H1 (cell line): ENCODE results near the gene SLC13A4. TPM values are rescaled to one million over a fixed set of nuclear protein-coding genes. Genes with fewer than 3 reads are reported as not detected.

Experiments used
- CTCF ChIA-PET: fragments of 300-600 bp; sonication (Branson Sonifier 250); formaldehyde crosslinking; loops from one replicate; lab custom pipeline; 2021; ENCODE audit not compliant: partially characterized antibody; lab: Charles Lee
- POLR2A ChIA-PET: fragments of 300-600 bp; sonication (Branson Sonifier 250); formaldehyde crosslinking; loops from one replicate; lab custom pipeline; 2021; ENCODE audit warnings: inconsistent platforms; ENCODE audit not compliant: partially characterized antibody; lab: Charles Lee
- DNase-seq, 2 experiments: peaks; one replicate each; pipeline versions ENCODE4 v3.0.0 to v3.0.0-alpha.2; 2010 to 2022; ENCODE audit warnings: low spot score in 2 of 2, low read depth in 1 of 2, mixed read lengths in 1 of 2
- FAIRE-seq: peaks from 2 replicates; lab custom pipeline; 2011; peaks lifted over from hg19 to GRCh38; lab: Jason Lieb, UNC
- H2AFZ ChIP-seq: 2 replicates; pipeline ENCODE4 v1.8.1; 2012; ENCODE audit warnings: low read length, inconsistent platforms
- H2AK5ac ChIP-seq: 2 replicates; pipeline ENCODE4 v1.6.1; 2013; ENCODE audit warnings: low read depth, low read length
- H2BK120ac ChIP-seq: replicated peaks from 2 replicates; pipeline ENCODE3; 2013; ENCODE audit warnings: low read depth, low read length, inconsistent platforms
- H2BK12ac ChIP-seq: 2 replicates; pipeline ENCODE4 v1.6.1; 2013; ENCODE audit warnings: low read depth, low read length
- H2BK15ac ChIP-seq: 2 replicates; pipeline ENCODE4 v1.6.1; 2013; ENCODE audit warnings: low read length
- H2BK20ac ChIP-seq: 2 replicates; pipeline ENCODE4 v1.6.1; 2013; ENCODE audit warnings: low read length
- H2BK5ac ChIP-seq: 2 replicates; pipeline ENCODE4 v1.6.1; 2013; ENCODE audit warnings: low read depth, low read length
- H3K14ac ChIP-seq: 2 replicates; pipeline ENCODE4 v1.6.1; 2013; ENCODE audit warnings: inconsistent platforms; ENCODE audit not compliant: insufficient read length
- H3K18ac ChIP-seq: 2 replicates; pipeline ENCODE4 v1.6.1; 2013; ENCODE audit warnings: low read length; ENCODE audit errors: extremely low read depth
- H3K23ac ChIP-seq: 2 replicates; pipeline ENCODE4 v1.6.1; 2013; ENCODE audit warnings: inconsistent platforms; ENCODE audit not compliant: insufficient read length
- H3K23me2 ChIP-seq: 2 replicates; pipeline ENCODE4 v1.6.1; 2013; ENCODE audit warnings: low read depth, low read length
- H3K27ac ChIP-seq: 2 replicates; pipeline ENCODE4 v1.6.1; 2011; ENCODE audit warnings: low read depth, low read length, inconsistent platforms
- H3K27me3 ChIP-seq, 4 experiments: replicated peaks in 1 of 4; 1 replicate in 1 of 4; 2 replicates in 3 of 4; pipeline versions ENCODE4 v1.6.1 to v1.8.1; 2011 to 2013; ENCODE audit warnings: low read length in 3 of 4, mild to moderate bottlenecking in 3 of 4, inconsistent platforms in 2 of 4, mixed read lengths in 2 of 4, moderate library complexity in 1 of 4; ENCODE audit not compliant: control insufficient read depth in 3 of 4, insufficient read depth in 3 of 4; ENCODE audit errors: extremely low read depth in 1 of 4
- H3K36me3 ChIP-seq, 4 experiments: 2 replicates each; pipeline versions ENCODE4 v1.6.1 to v1.8.1; 2011 to 2013; ENCODE audit warnings: mild to moderate bottlenecking in 4 of 4, low read length in 3 of 4, moderate library complexity in 2 of 4, control low read depth in 1 of 4, inconsistent platforms in 1 of 4; ENCODE audit not compliant: insufficient read depth in 4 of 4, control insufficient read depth in 2 of 4
- H3K4ac ChIP-seq: replicated peaks from 2 replicates; pipeline ENCODE3; 2013; ENCODE audit warnings: low read length, low read depth, mixed read lengths, inconsistent platforms; ENCODE audit not compliant: insufficient read length
- H3K4me1 ChIP-seq, 4 experiments: replicated peaks in 1 of 4; 1 replicate in 1 of 4; 2 replicates in 3 of 4; pipeline versions ENCODE4 v1.6.1 to v1.8.1; 2011 to 2013; ENCODE audit warnings: low read length in 3 of 4, inconsistent platforms in 2 of 4, mixed read lengths in 1 of 4; ENCODE audit not compliant: insufficient read depth in 4 of 4, control insufficient read depth in 3 of 4
- H3K4me2 ChIP-seq, 2 experiments: 2 replicates each; pipeline versions ENCODE4 v1.6.1 to v1.8.1; 2011 to 2013; ENCODE audit warnings: low read depth in 2 of 2, low read length in 2 of 2, control low read depth in 1 of 2, inconsistent platforms in 1 of 2, mild to moderate bottlenecking in 1 of 2; ENCODE audit not compliant: insufficient read depth in 1 of 2
- H3K4me3 ChIP-seq, 4 experiments: fragments of 200-600, 300-600 bp in 1 of 4; sonication (generic), shearing (Covaris generic), sonication (Bioruptor Twin) in 1 of 4; 2 replicates each; pipeline versions ENCODE4 v1.5.1 to v1.8.1; 2011 to 2016; ENCODE audit warnings: low read length in 4 of 4, low read depth in 3 of 4, control low read depth in 2 of 4, inconsistent platforms in 2 of 4, mild to moderate bottlenecking in 2 of 4, mixed read lengths in 1 of 4, moderate library complexity in 1 of 4; ENCODE audit not compliant: insufficient read depth in 2 of 4; ENCODE audit errors: extremely low read depth in 1 of 4
- H3K56ac ChIP-seq: replicated peaks from 2 replicates; pipeline ENCODE3; 2013; ENCODE audit warnings: low read depth, mild to moderate bottlenecking, mixed read lengths, low read length, inconsistent platforms; ENCODE audit not compliant: insufficient read length
- H3K79me1 ChIP-seq: 2 replicates; pipeline ENCODE4 v1.6.1; 2013; ENCODE audit warnings: low read depth, low read length, control low read depth
- H3K79me2 ChIP-seq, 2 experiments: 2 replicates each; pipeline versions ENCODE4 v1.6.1 to v1.8.1; 2012 to 2013; ENCODE audit warnings: low read length in 2 of 2, mild to moderate bottlenecking in 2 of 2, inconsistent platforms in 1 of 2; ENCODE audit not compliant: insufficient read depth in 2 of 2, control insufficient read depth in 1 of 2
- H3K9ac ChIP-seq, 4 experiments: replicated peaks in 1 of 4; 1 replicate in 1 of 4; 2 replicates in 3 of 4; pipeline versions ENCODE4 v1.6.1 to v1.8.1; 2011 to 2013; ENCODE audit warnings: low read depth in 3 of 4, low read length in 3 of 4, control low read depth in 2 of 4, mild to moderate bottlenecking in 2 of 4, moderate library complexity in 2 of 4, inconsistent platforms in 1 of 4; ENCODE audit errors: extremely low read depth in 1 of 4
- H3K9me3 ChIP-seq, 2 experiments: 2 replicates each; pipeline versions ENCODE4 v1.6.1 to v1.8.1; 2012 to 2013; ENCODE audit warnings: mild to moderate bottlenecking in 2 of 2, moderate library complexity in 2 of 2, control low read depth in 1 of 2, inconsistent platforms in 1 of 2, low read depth in 1 of 2, low read length in 1 of 2, mixed read lengths in 1 of 2; ENCODE audit not compliant: insufficient read depth in 2 of 2
- H4K20me1 ChIP-seq, 2 experiments: replicated peaks in 1 of 2; 2 replicates each; pipeline versions ENCODE3 to v1.8.1; 2011 to 2013; ENCODE audit warnings: inconsistent platforms in 2 of 2, low read length in 2 of 2, mild to moderate bottlenecking in 1 of 2; ENCODE audit not compliant: insufficient read depth in 2 of 2, control insufficient read depth in 1 of 2
- H4K5ac ChIP-seq: 2 replicates; pipeline ENCODE4 v1.6.1; 2013; ENCODE audit warnings: low read length, low read depth, mixed read lengths, inconsistent platforms; ENCODE audit not compliant: insufficient read length
- H4K8ac ChIP-seq: 2 replicates; pipeline ENCODE4 v1.8.0; 2013; ENCODE audit warnings: mild to moderate bottlenecking, moderate library complexity, low read length, inconsistent platforms; ENCODE audit not compliant: insufficient read depth; ENCODE audit errors: extremely low read depth
- H4K91ac ChIP-seq: replicated peaks from 2 replicates; pipeline ENCODE3; 2013; ENCODE audit warnings: low read length, mixed read lengths, inconsistent platforms; ENCODE audit not compliant: insufficient read length
- BACH1 ChIP-seq: IDR thresholded peaks from 2 replicates; pipeline ENCODE4 v1.6.1; 2012; ENCODE audit warnings: low read length, improper control_type of control experiment
- CHD1 ChIP-seq: IDR thresholded peaks from 2 replicates; pipeline ENCODE4 v1.6.1; 2012; ENCODE audit warnings: low read depth, low read length, improper control_type of control experiment
- CREB1 ChIP-seq: IDR thresholded peaks from 2 replicates; pipeline ENCODE4 v1.6.1; 2012; ENCODE audit warnings: inconsistent platforms
- KDM4A ChIP-seq: IDR thresholded peaks from one replicate; pipeline ENCODE4 v1.7.1; 2012; ENCODE audit warnings: low read depth, mild to moderate bottlenecking, moderate library complexity, low read length, inconsistent platforms; ENCODE audit not compliant: severe bottlenecking
- KDM5A ChIP-seq: fragments of 200-600 bp; IDR thresholded peaks from 2 replicates; pipeline ENCODE4 v1.7.1; 2012; ENCODE audit warnings: mild to moderate bottlenecking, low read length, inconsistent platforms, mixed read lengths
- POU5F1 ChIP-seq: IDR thresholded peaks from 2 replicates; pipeline ENCODE4 v1.6.1; 2011; ENCODE audit warnings: low read depth, mild to moderate bottlenecking, low read length, moderate library complexity
- RAD21 ChIP-seq, 2 experiments: IDR thresholded peaks in 1 of 2; conservative IDR thresholded peaks in 1 of 2; 2 replicates each; pipeline ENCODE4 v1.6.1; 2011; ENCODE audit warnings: low read depth in 2 of 2, low read length in 2 of 2, improper control_type of control experiment in 1 of 2, inconsistent platforms in 1 of 2, mild to moderate bottlenecking in 1 of 2, moderate library complexity in 1 of 2
- RFX5 ChIP-seq: IDR thresholded peaks from 2 replicates; pipeline ENCODE4 v1.6.1; 2011; ENCODE audit warnings: low read depth, low read length, improper control_type of control experiment, borderline replicate concordance
- SIRT6 ChIP-seq: IDR thresholded peaks from one replicate; pipeline ENCODE4 v1.7.1; 2012; ENCODE audit warnings: low read length, inconsistent platforms
- WGBS, 2 experiments: shearing (Covaris generic) in 1 of 2; methylation state at CpG; one replicate each; pipeline versions ENCODE4 v1.1.6 to v1.1.7; 2013 to 2015; ENCODE audit warnings: low lambda C conversion rate in 2 of 2, mixed read lengths in 2 of 2, inconsistent platforms in 1 of 2, low coverage in 1 of 2, missing lambda C conversion rate in 1 of 2; ENCODE audit not compliant: insufficient replicate concordance in 2 of 2, insufficient coverage in 1 of 2, insufficient read length in 1 of 2; ENCODE audit errors: extremely low coverage in 1 of 2, missing lambda C conversion rate in 1 of 2; 5-methylcytosine and 5-hydroxymethylcytosine counted together
- polyA plus RNA-seq, 7 experiments: library from polyadenylated mRNA; depleted of rRNA in 3 of 7; stranded (reverse) in 5 of 7; unstranded in 2 of 7; fragments of >200 nt in 5 of 7; fragments of 200-250 nt in 2 of 7; gene quantifications; 1 replicate in 5 of 7; 2 replicates in 1 of 7; 4 replicates in 1 of 7; pipeline versions ENCODE4 v1.2.1 to v1.2.3, GENCODE V29; 2011 to 2013; ENCODE audit warnings: missing spikeins in 2 of 7, mixed read lengths in 2 of 7
- total RNA-seq: library from RNA; stranded (reverse); fragmentation: NEBNext Ultra II Directional; extraction: Animal tissue kit (Norgen Biotek cat#: 25700); gene quantifications from 2 replicates; pipeline ENCODE4 v1.2.1, GENCODE V29; 2021
- TF ChIP-seq, protein P1 (sequence below), 3 experiments: IDR thresholded peaks; 1 replicate in 2 of 3; 2 replicates in 1 of 3; pipeline versions ENCODE4 v1.5.1 to v1.6.1; 2011; ENCODE audit warnings: low read length in 3 of 3, mild to moderate bottlenecking in 3 of 3, inconsistent platforms in 2 of 3, low read depth in 1 of 3, moderate library complexity in 1 of 3; ENCODE audit not compliant: insufficient read depth in 1 of 3; ENCODE audit errors: control extremely low read depth in 1 of 3

SLC13A4 gene
- total and polyA plus RNA-seq, 2 of the 8 experiments (the other 6 are each of a cell fraction or from before 2014, with no cell fraction given), result 3.9 to 7.5 TPM

DNA sequence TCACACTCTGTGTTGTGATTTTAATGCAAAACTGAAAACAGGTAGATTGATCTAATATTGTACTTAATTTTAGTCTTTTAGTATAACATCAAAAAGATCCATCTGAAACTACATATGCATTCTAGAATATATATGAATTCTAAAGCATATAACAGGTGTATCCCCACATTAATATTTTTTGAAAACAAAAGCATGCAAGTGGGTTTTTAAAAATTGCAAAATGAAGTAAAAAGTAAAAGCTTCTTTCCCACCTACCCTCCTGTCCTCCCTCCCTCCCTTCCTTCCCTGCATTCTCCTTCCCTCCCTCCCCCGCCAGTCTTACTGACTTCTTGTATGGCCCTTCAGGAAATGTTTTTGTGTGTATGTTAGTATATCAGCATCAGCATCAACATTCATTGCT, 80.2 kb downstream of the SLC13A4 start:
- FAIRE-seq, result no peak
- CTCF ChIA-PET, result interaction anchor here (1.4 to 5.7 kb wide), 5 partner anchors 9 to 35 kb away, joined by 4 to 114 read pairs (median 33); no protein-coding TSS in a partner anchor
- TF ChIP-seq KDM4A, result no peak
- no peak for TF ChIP-seq RAD21 (IDR thresholded peaks at IDR 0.05 in 1 of 2, conservative IDR thresholded peaks at IDR 0.05 in 1 of 2; ENCODE audit: low read depth in 2 of 2, low read length in 2 of 2)
- TF ChIP-seq RFX5, result no peak
- TF ChIP-seq, protein P1, sequence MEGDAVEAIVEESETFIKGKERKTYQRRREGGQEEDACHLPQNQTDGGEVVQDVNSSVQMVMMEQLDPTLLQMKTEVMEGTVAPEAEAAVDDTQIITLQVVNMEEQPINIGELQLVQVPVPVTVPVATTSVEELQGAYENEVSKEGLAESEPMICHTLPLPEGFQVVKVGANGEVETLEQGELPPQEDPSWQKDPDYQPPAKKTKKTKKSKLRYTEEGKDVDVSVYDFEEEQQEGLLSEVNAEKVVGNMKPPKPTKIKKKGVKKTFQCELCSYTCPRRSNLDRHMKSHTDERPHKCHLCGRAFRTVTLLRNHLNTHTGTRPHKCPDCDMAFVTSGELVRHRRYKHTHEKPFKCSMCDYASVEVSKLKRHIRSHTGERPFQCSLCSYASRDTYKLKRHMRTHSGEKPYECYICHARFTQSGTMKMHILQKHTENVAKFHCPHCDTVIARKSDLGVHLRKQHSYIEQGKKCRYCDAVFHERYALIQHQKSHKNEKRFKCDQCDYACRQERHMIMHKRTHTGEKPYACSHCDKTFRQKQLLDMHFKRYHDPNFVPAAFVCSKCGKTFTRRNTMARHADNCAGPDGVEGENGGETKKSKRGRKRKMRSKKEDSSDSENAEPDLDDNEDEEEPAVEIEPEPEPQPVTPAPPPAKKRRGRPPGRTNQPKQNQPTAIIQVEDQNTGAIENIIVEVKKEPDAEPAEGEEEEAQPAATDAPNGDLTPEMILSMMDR (IDR thresholded peaks at IDR 0.05; ENCODE audit: control extremely low read depth in 1 of 3, insufficient read depth in 1 of 3, low read depth in 1 of 3, low read length in 3 of 3), result no peak
- no peak for TF ChIP-seq BACH1
- TF ChIP-seq KDM5A, result no peak
- TF ChIP-seq CHD1, result no peak
- no peak for TF ChIP-seq SIRT6
- TF ChIP-seq CREB1, result no peak
- no peak for TF ChIP-seq POU5F1

More for the DNA sequence above, 80.2 kb downstream of the SLC13A4 start:
- Histone ChIP-seq H2BK15ac (no peak overlapping the region), H2AK5ac (no peak overlapping the region), H3K79me1 (no peaks in the 10 kb centered on the region), H2BK20ac (no peak overlapping the region), H2BK12ac (no peak overlapping the region), H3K4me2 (no peak overlapping the region), H2BK5ac (no peak overlapping the region), H3K56ac (no peak overlapping the region), H3K18ac (no peak overlapping the region), H3K4me1 (no peaks in the 10 kb centered on the region), H3K23ac (no peak overlapping the region), H3K4ac (no peak overlapping the region), H3K14ac (no peak overlapping the region), H2BK120ac (no peak overlapping the region), H4K8ac (no peak overlapping the region), H2AFZ (no peak overlapping the region), H3K36me3 (peaks cover 18 to 64% (median 52%) of the 10 kb centered on the region in 4 experiments), H3K4me3 (no peak overlapping the region), H4K91ac (no peak overlapping the region), H4K5ac (no peak overlapping the region), H3K79me2 (no peaks in the 10 kb centered on the region), H3K9me3 (no peaks in the 10 kb centered on the region), H3K23me2 (no peaks in the 10 kb centered on the region), H3K9ac (no peak overlapping the region), H3K27ac (no peak overlapping the region), H4K20me1 (peaks cover 2 to 3% of the 10 kb centered on the region in 2 experiments), H3K27me3 (no peaks in the 10 kb centered on the region)
- POLR2A ChIA-PET, result interaction anchor here (1.7 kb wide), 1 partner anchor 14 kb away, joined by 4 read pairs; the partner anchor contains the start of gene STMP1
- DNase-seq, result no peak
- WGBS, 2 experiments, result 92% methylated on average over 1 of the region's 1 CpG; no CpG with 5 or more reads in 1 of the 2 experiments
